Neutrophil (primary cell): ENCODE results near the gene SPG7.

Source experiments
- H3K27ac ChIP-seq: fragments of 200-600 bp; sonication (generic); 2 replicates; pipeline ENCODE4 v1.5.1; 2016; ENCODE audit warnings: mild to moderate bottlenecking, moderate library complexity
- H3K27me3 ChIP-seq: fragments of 200-600 bp; sonication (generic); 2 replicates; pipeline ENCODE4 v1.6.0; 2016; ENCODE audit warnings: mild to moderate bottlenecking
- H3K36me3 ChIP-seq: fragments of 200-600 bp; sonication (generic); 2 replicates; pipeline ENCODE4 v1.5.1; 2017
- H3K4me1 ChIP-seq, 2 experiments: fragments of 200-600 bp in 1 of 2; sonication (generic) in 1 of 2; 1 replicate in 1 of 2; 2 replicates in 1 of 2; pipeline versions ENCODE4 v1.5.1 to v1.6.1; 2013 to 2016; ENCODE audit warnings: low read depth in 1 of 2, low read length in 1 of 2, mild to moderate bottlenecking in 1 of 2, moderate library complexity in 1 of 2; ENCODE audit not compliant: control insufficient read depth in 1 of 2, insufficient read depth in 1 of 2
- H3K4me3 ChIP-seq, 2 experiments: fragments of 200-600 bp in 1 of 2; sonication (generic) in 1 of 2; 1 replicate in 1 of 2; 2 replicates in 1 of 2; pipeline ENCODE4 v1.5.1; 2013 to 2016; ENCODE audit warnings: low read depth in 1 of 2, low read length in 1 of 2, mild to moderate bottlenecking in 1 of 2, moderate library complexity in 1 of 2
- H3K9me3 ChIP-seq: fragments of 200-600 bp; sonication (generic); 2 replicates; pipeline ENCODE4 v1.5.1; 2016
- CTCF ChIP-seq: fragments of 200-600 bp; sonication (generic); IDR thresholded peaks from 2 replicates; pipeline ENCODE4 v1.5.1; 2016; ENCODE audit warnings: antibody characterized with exemption

Gene SPG7

GRCh38 chr16:89545044-89545830 lies 37.0 kb downstream of the SPG7 start:
- H3K27ac ChIP-seq, result no peak overlapping the region
- H3K9me3 ChIP-seq, result no peaks in the 10 kb centered on the region
- H3K4me3 ChIP-seq, result no peak overlapping the region
- no peaks in the 10 kb centered on the region for H3K27me3 ChIP-seq
- no peaks in the 10 kb centered on the region for H3K4me1 ChIP-seq
- H3K36me3 ChIP-seq, result peaks cover 76% of the 10 kb centered on the region
- TF ChIP-seq CTCF, result no peak

- Histone ChIP-seq H3K36me3 (peaks cover 83% of the 10 kb centered on the region), H3K4me3 (no peak overlapping the region), H3K27me3 (no peaks in the 10 kb centered on the region), H3K27ac (no peak overlapping the region), H3K9me3 (no peaks in the 10 kb centered on the region), H3K4me1 (no peaks in the 10 kb centered on the region)
- TF ChIP-seq CTCF, result no peak
Observed at GRCh38 chr16:89545831-89546574, 37.8 kb downstream of the SPG7 start.

GRCh38 chr16:89546781-89547180 lies 38.6 kb downstream of the SPG7 start:
- Histone ChIP-seq H3K9me3 (no peaks in the 10 kb centered on the region), H3K36me3 (peaks cover 83% of the 10 kb centered on the region), H3K27me3 (no peaks in the 10 kb centered on the region), H3K4me1 (no peaks in the 10 kb centered on the region), H3K4me3 (no peak overlapping the region), H3K27ac (no peak overlapping the region)
- TF ChIP-seq CTCF, result no peak

- no peak overlapping the region for H3K4me3 ChIP-seq
- no peak for TF ChIP-seq CTCF
- H3K27ac ChIP-seq, result no peak overlapping the region
- no peaks in the 10 kb centered on the region for H3K9me3 ChIP-seq
- H3K36me3 ChIP-seq, result peaks cover 83% of the 10 kb centered on the region
- no peaks in the 10 kb centered on the region for H3K4me1 ChIP-seq
- no peaks in the 10 kb centered on the region for H3K27me3 ChIP-seq
Observed at GRCh38 chr16:89547291-89547690, 39.1 kb downstream of the SPG7 start.

- H3K27me3 ChIP-seq, result no peaks in the 10 kb centered on the region
- H3K9me3 ChIP-seq, result no peaks in the 10 kb centered on the region
- no peaks in the 10 kb centered on the region for H3K4me1 ChIP-seq
- no peak for TF ChIP-seq CTCF
- H3K4me3 ChIP-seq, result no peak overlapping the region
- no peak overlapping the region for H3K27ac ChIP-seq
- H3K36me3 ChIP-seq, result peaks cover 89% of the 10 kb centered on the region
Observed at GRCh38 chr16:89547860-89548259, 39.7 kb downstream of the SPG7 start.
